Endodermal cell (in vitro differentiated cells): ENCODE measurements around the gene STYXL2. TPM values are rescaled to one million over a fixed set of nuclear protein-coding genes. Genes with fewer than 3 reads are reported as not detected.

Experiments used
- DNase-seq: peaks from one replicate; pipeline ENCODE4 v3.0.0-alpha.2; 2017
- H3K27ac ChIP-seq: 2 replicates; pipeline ENCODE4 v1.5.1; 2013; ENCODE audit warnings: mild to moderate bottlenecking, low read depth, low read length, moderate library complexity
- H3K27me3 ChIP-seq: 2 replicates; pipeline ENCODE4 v1.6.1; 2013; ENCODE audit warnings: mild to moderate bottlenecking, low read length, moderate library complexity; ENCODE audit not compliant: insufficient read depth, control insufficient read depth, poor library complexity, severe bottlenecking
- H3K36me3 ChIP-seq: 2 replicates; pipeline ENCODE4 v1.7.0; 2013; ENCODE audit warnings: mild to moderate bottlenecking, low read length, moderate library complexity; ENCODE audit not compliant: control insufficient read depth, insufficient read depth
- H3K4me1 ChIP-seq: one replicate; pipeline ENCODE4 v1.7.0; 2013; ENCODE audit warnings: low read length; ENCODE audit not compliant: control insufficient read depth, insufficient read depth
- H3K4me3 ChIP-seq: 2 replicates; pipeline ENCODE4 v1.5.1; 2013; ENCODE audit warnings: mild to moderate bottlenecking, low read length, moderate library complexity
- H3K9ac ChIP-seq: 2 replicates; pipeline ENCODE4 v1.6.1; 2013; ENCODE audit warnings: mild to moderate bottlenecking, low read length, moderate library complexity; ENCODE audit not compliant: poor library complexity, severe bottlenecking; ENCODE audit errors: extremely low read depth
- H3K9me3 ChIP-seq: 2 replicates; pipeline ENCODE4 v1.6.1; 2013; ENCODE audit warnings: mild to moderate bottlenecking, low read length, moderate library complexity; ENCODE audit not compliant: control insufficient read depth
- H3K27ac Mint-ChIP-seq: 2 replicates; pipeline ENCODE4 v1.8.0; 2020; ENCODE audit warnings: mixed read lengths
- H3K27me3 Mint-ChIP-seq: 2 replicates; pipeline ENCODE4 v1.8.0; 2021; ENCODE audit warnings: mild to moderate bottlenecking, mixed read lengths; ENCODE audit not compliant: insufficient read depth
- H3K36me3 Mint-ChIP-seq: 2 replicates; pipeline ENCODE4 v1.8.0; 2020; ENCODE audit warnings: low read depth, mixed read lengths
- H3K4me1 Mint-ChIP-seq: 2 replicates; pipeline ENCODE4 v1.8.0; 2020; ENCODE audit warnings: mixed read lengths
- H3K4me3 Mint-ChIP-seq: 2 replicates; pipeline ENCODE4 v1.8.0; 2020; ENCODE audit warnings: mild to moderate bottlenecking, moderate library complexity, mixed read lengths
- H3K9me3 Mint-ChIP-seq: 2 replicates; pipeline ENCODE4 v1.8.0; 2020; ENCODE audit warnings: mild to moderate bottlenecking, mixed read lengths
- WGBS, 2 experiments: methylation state at CpG; one replicate each; pipeline versions ENCODE4 v1.1.5 to v1.1.7; 2013; ENCODE audit warnings: missing lambda C conversion rate in 2 of 2, mixed read lengths in 1 of 2; ENCODE audit not compliant: insufficient coverage in 1 of 2, insufficient read length in 1 of 2; 5-methylcytosine and 5-hydroxymethylcytosine counted together
- total RNA-seq, 2 donors: library from RNA; stranded (reverse); fragmentation: NEBNext Ultra II Directional in 1 of 2; extraction: Animal tissue kit (Norgen Biotek cat#: 25700) in 1 of 2; gene quantifications; 2 replicates in 1 of 2; 3 replicates in 1 of 2; pipeline ENCODE4 v1.2.1, GENCODE V29; 2021
- TF ChIP-seq, protein P1 (sequence below): fragments of 200-600 bp; sonication (generic); conservative IDR thresholded peaks from 2 replicates; pipeline ENCODE4 v1.5.0; 2021; ENCODE audit warnings: antibody characterized with exemption, mild to moderate bottlenecking

Gene STYXL2
- total RNA-seq, 2 donors from 2014 or later = 0.99 to 5.2 TPM

DNA sequence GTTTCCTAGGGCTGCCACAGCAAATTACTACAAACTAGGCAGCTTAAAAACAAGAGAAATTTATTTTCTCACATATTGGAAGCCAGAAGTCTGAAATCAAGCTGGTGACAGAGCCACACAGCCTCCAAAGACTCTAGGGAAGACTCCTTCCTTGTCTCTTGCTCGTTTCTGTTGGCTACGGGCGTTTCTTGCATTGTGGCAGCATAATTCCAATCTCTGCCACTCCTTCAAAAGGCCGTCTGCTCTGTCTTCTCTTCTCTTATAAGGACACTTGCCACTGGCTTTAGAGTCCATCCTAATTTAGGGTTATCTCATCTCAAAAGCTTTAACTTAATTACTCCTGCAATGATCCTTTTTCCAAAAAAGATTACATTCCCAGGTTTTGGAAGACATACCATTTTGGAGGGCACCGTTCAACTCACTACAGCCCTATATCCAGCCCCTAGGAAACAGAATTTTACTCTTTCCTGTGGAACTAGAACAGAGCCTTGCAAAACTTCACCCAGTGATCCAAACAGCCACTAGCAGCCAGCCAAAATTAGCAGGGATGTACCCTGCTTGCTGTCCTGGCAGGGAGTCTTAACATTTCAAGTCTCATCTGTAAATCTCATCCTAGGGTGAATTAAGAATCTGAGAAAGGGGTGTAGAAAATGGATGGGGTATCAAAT is 9.2 kb downstream of the STYXL2 start:
- no peak overlapping the region for H3K9ac ChIP-seq
- H3K9me3 ChIP-seq = no peaks in the 10 kb centered on the region
- TF ChIP-seq, protein P1, sequence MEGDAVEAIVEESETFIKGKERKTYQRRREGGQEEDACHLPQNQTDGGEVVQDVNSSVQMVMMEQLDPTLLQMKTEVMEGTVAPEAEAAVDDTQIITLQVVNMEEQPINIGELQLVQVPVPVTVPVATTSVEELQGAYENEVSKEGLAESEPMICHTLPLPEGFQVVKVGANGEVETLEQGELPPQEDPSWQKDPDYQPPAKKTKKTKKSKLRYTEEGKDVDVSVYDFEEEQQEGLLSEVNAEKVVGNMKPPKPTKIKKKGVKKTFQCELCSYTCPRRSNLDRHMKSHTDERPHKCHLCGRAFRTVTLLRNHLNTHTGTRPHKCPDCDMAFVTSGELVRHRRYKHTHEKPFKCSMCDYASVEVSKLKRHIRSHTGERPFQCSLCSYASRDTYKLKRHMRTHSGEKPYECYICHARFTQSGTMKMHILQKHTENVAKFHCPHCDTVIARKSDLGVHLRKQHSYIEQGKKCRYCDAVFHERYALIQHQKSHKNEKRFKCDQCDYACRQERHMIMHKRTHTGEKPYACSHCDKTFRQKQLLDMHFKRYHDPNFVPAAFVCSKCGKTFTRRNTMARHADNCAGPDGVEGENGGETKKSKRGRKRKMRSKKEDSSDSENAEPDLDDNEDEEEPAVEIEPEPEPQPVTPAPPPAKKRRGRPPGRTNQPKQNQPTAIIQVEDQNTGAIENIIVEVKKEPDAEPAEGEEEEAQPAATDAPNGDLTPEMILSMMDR = no peak
- Mint-ChIP-seq H3K27me3 (no peaks in the 10 kb centered on the region), H3K4me3 (no peak overlapping the region), H3K36me3 (no peaks in the 10 kb centered on the region), H3K4me1 (peaks cover 39% of the 10 kb centered on the region), H3K9me3 (no peaks in the 10 kb centered on the region), H3K27ac (no peak overlapping the region)
- no peaks in the 10 kb centered on the region for H3K27me3 ChIP-seq
- no peaks in the 10 kb centered on the region for H3K36me3 ChIP-seq
- no peak overlapping the region for H3K4me3 ChIP-seq
- WGBS, 2 experiments = 78 to 87% methylated on average over 5 of the region's 5 CpGs
- no peak overlapping the region for H3K27ac ChIP-seq
- H3K4me1 ChIP-seq = peaks cover 10% of the 10 kb centered on the region
- peak; percentile 48 for DNase-seq

DNA sequence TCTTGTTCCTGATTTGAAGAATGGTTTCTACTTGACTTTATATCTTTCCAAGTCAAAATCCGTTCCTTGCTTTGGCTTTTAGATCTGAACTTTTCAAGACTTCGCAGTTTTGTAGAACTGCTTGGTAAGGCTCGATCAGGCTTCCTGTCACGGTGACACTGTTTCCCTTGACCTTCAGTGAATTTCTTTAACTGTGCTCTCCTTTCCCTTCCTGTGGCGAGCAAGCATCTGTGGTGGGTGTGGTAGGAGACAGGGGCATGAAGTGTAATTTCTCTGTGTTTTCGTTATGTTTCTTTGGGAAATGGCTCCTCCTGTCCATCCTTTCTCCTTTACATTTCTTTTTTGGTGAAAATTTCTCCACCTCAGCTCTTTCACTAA is 10.4 kb downstream of the STYXL2 start:
- Histone ChIP-seq H3K9me3 (no peaks in the 10 kb centered on the region), H3K4me1 (peaks cover 11% of the 10 kb centered on the region), H3K27me3 (no peaks in the 10 kb centered on the region), H3K9ac (no peak overlapping the region), H3K4me3 (no peak overlapping the region), H3K36me3 (no peaks in the 10 kb centered on the region), H3K27ac (no peak overlapping the region)
- WGBS, 2 experiments = 92 to 95% methylated on average over 4 to 5 of the region's 6 CpGs
- no peaks in the 10 kb centered on the region for H3K27me3 Mint-ChIP-seq
- no peaks in the 10 kb centered on the region for H3K36me3 Mint-ChIP-seq
- H3K27ac Mint-ChIP-seq = no peak overlapping the region
- H3K9me3 Mint-ChIP-seq = no peaks in the 10 kb centered on the region
- no peak overlapping the region for H3K4me3 Mint-ChIP-seq
- DNase-seq = peak; percentile 26
- TF ChIP-seq, protein P1 = no peak
- H3K4me1 Mint-ChIP-seq = peaks cover 51% of the 10 kb centered on the region

DNA sequence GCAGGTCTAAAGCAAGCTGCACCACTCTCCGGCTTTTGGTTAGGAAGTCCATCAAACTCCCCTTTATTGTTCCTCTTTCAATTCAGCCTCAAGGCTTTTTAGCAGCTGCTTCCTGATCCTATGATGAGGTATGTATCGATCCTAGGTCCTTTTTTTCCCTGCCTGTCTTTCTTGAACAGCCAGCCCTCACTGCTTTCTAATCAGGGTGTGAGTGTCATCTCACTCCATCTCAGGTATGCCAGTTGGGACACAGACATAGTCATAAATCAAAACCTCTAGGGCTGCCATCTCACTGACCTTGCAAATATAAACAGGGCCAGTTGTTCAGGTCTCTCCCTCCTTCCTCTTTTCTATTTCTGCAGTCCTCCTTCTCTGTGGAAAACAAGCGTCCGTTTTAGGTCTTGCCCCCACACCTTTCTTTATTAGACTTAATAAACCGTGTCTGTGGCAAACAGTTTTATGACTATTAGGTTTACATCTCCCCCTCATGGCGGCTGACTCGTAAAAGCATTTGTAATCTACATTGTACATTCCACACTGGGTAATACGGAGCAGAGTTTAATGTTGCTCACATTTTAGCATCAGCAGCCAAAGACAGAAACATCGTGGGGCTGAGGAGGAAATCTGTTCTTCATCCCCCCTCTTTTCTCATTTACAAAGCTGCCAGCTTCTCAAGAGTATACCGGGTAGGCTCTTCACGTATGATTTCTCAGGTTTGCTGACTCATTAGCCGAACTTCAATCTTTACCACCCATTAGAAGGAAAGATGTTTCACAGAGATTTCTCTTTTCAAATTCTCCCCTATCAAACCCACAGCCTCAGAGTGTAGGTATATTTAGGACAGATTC is 11.6 kb downstream of the STYXL2 start:
- H3K27ac Mint-ChIP-seq = no peak overlapping the region
- WGBS, 2 experiments = 79 to 80% methylated on average over 12 of the region's 12 CpGs

More for the DNA sequence above, 11.6 kb downstream of the STYXL2 start:
- peaks cover 17% of the 10 kb centered on the region for H3K4me1 ChIP-seq
- H3K27ac ChIP-seq = peak overlapping the region; percentile 8
- no peak overlapping the region for H3K4me3 ChIP-seq
- TF ChIP-seq, protein P1 = no peak
- H3K4me3 Mint-ChIP-seq = no peak overlapping the region
- H3K27me3 ChIP-seq = no peaks in the 10 kb centered on the region
- no peaks in the 10 kb centered on the region for H3K36me3 ChIP-seq
- no peaks in the 10 kb centered on the region for H3K27me3 Mint-ChIP-seq
- no peaks in the 10 kb centered on the region for H3K36me3 Mint-ChIP-seq
- H3K4me1 Mint-ChIP-seq = peaks cover 63% of the 10 kb centered on the region
- H3K9ac ChIP-seq = no peak overlapping the region
- H3K9me3 ChIP-seq = peaks cover under 1% of the 10 kb centered on the region
- H3K9me3 Mint-ChIP-seq = no peaks in the 10 kb centered on the region
- DNase-seq = peak; percentile 29
